HEK293T (cell line): ENCODE results near the gene WDR13.

Experiments used
- ARNT ChIP-seq: fragments of 450-650 bp; IDR thresholded peaks from 2 replicates; pipeline ENCODE4 v1.6.1; 2017; ENCODE audit warnings: mild to moderate bottlenecking
- BHLHE40 ChIP-seq: fragments of 450-650 bp; IDR thresholded peaks from 2 replicates; pipeline ENCODE4 v1.6.1; 2016; ENCODE audit warnings: mild to moderate bottlenecking, moderate library complexity, borderline replicate concordance
- CTBP1 ChIP-seq: fragments of 450-650 bp; IDR thresholded peaks from 2 replicates; pipeline ENCODE4 v1.6.1; 2016; ENCODE audit warnings: borderline replicate concordance
- ELF4 ChIP-seq: fragments of 450-650 bp; IDR thresholded peaks from 2 replicates; pipeline ENCODE4 v1.6.1; 2017; ENCODE audit warnings: antibody characterized with exemption
- FOXA1 ChIP-seq: fragments of 450-650 bp; IDR thresholded peaks from 2 replicates; pipeline ENCODE4 v1.6.1; 2016; ENCODE audit warnings: mild to moderate bottlenecking
- FOXK2 ChIP-seq: fragments of 450-650 bp; IDR thresholded peaks from 2 replicates; pipeline ENCODE4 v1.6.1; 2016; ENCODE audit warnings: mild to moderate bottlenecking
- FOXM1 ChIP-seq: fragments of 450-650 bp; IDR thresholded peaks from 2 replicates; pipeline ENCODE4 v1.6.1; 2017; ENCODE audit warnings: mild to moderate bottlenecking, borderline replicate concordance
- HDGF ChIP-seq: fragments of 450-650 bp; IDR thresholded peaks from 2 replicates; pipeline ENCODE4 v1.6.1; 2017; ENCODE audit warnings: antibody characterized with exemption, borderline replicate concordance
- LEF1 ChIP-seq: fragments of 450-650 bp; IDR thresholded peaks from 2 replicates; pipeline ENCODE4 v1.6.1; 2017; ENCODE audit warnings: mild to moderate bottlenecking, borderline replicate concordance
- NFRKB ChIP-seq: fragments of 450-650 bp; IDR thresholded peaks from 2 replicates; pipeline ENCODE4 v1.6.1; 2016; ENCODE audit warnings: mild to moderate bottlenecking, moderate library complexity
- PKNOX1 ChIP-seq: fragments of 450-650 bp; IDR thresholded peaks from 2 replicates; pipeline ENCODE4 v1.6.1; 2016
- SP1 ChIP-seq: fragments of 450-650 bp; IDR thresholded peaks from 2 replicates; pipeline ENCODE4 v1.6.1; 2017
- SUZ12 ChIP-seq: fragments of 450-650 bp; IDR thresholded peaks from 2 replicates; pipeline ENCODE4 v1.6.1; 2016; ENCODE audit warnings: mild to moderate bottlenecking
- TARDBP ChIP-seq: fragments of 450-650 bp; IDR thresholded peaks from 2 replicates; pipeline ENCODE4 v1.6.1; 2016

GRCh38 chrX:48558271-48558670, 39.0 kb upstream of the WDR13 start:
- TF ChIP-seq HDGF (no peak), FOXM1 (no peak), NFRKB (no peak), PKNOX1 (no peak), TARDBP (no peak), FOXK2 (no peak), BHLHE40 (no peak), SP1 (no peak), ELF4 (no peak), FOXA1 (no peak), SUZ12 (no peak), ARNT (no peak), LEF1 (no peak), CTBP1 (no peak)
